Measurements from ENCODE around the gene GLIS1.

GLIS1 gene

DNA sequence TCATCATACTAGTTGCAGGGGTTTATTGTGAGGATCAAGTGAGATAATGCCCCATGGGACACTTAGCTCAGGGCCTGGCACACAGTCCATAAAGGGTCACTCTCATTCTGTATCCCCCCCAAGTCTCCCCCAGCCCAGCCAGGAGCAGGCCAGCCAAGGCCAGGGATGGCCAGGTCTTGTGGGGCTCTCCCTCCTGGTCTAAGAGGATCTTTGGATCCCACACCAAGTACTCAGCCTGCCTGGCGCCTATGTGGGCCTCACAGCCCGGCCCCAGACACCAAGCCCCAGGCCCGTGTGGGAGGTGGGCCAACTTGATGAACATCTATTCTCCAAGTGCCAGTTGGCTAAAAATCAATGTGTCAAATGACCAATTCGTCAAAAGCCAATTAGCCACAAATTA lies 117.8 kb downstream of the GLIS1 start:
- FAIRE-seq (no peak), DNase-seq (ENCODE audit: insufficient read length, low spot score) (no peak)
- TF ChIP-seq POLR2A (IDR thresholded peaks at IDR 0.05; ENCODE audit: low read depth, low read length) = no peak

DNA sequence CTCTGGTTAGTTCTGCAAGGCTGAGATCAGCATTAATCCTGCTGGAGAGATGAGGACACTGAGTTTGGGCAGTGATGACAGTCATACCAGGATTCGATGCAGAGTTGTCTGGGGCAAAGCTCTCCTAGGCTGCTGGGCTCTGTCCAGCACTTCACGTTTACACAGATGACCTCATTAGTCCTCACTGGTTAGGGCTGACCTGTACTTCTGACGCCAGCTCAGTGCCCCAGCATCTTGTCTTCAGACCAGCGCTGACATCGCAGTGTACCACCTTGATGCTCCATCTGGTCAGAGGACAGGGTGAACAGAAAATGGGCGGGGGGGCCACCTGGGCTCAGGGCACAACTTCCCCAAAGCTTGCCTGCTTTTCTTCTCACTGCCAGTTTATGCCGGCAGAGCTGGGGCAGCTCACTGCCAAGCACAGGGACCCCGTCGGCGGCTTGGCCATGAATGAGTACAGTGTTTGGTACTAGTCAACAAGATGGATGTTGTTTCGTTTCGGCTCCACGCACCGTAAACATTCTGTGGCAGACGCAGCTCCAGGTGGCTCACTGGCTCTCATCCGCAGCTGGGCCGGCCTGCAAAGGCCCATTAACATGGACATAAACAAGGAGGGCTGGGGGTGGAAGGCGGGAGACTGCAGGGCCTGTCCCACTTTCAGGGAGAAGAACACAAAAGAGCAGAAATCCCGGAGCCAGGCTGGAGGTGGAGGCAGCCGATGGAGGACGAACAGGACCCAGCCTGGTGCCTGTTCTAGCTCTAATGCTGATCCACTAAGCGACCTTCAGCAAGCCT lies 118.7 kb downstream of the GLIS1 start:
- TF ChIP-seq POLR2A (IDR thresholded peaks at IDR 0.05; ENCODE audit: low read depth, low read length) = no peak
- FAIRE-seq = no peak
- DNase-seq (ENCODE audit: insufficient read length, low spot score) = no peak

DNA sequence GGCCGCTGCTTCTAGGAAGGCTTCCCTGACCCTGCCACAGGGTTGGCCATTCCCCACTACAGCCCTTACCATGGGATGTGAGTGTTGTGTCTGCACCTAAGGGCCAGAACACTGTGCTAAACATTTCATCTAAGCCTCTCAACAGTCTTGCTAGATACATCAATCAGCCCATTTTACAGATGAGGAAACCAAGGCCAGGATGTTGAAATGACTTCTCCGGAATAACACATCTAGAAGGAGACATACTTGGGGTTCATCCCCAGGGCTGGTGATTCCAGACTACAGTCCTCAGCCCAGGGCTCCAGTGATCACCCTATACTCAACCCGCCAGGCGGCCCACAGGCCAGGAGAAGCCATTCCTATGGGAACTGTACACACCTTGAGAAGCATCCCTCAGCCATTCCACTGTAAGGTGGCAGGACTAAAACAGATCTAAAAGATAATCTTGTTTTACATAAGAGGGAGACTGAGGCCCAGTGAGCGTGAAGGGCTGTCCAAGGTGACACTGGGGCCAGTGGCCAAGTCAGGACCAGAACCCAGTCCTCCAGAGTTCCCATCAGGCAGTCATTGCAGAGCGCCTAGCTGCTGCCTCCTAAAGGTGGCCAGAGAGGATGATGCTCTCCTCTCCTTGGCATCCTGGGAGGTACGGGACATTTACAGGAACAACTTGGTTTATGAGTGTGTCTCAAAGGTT lies 119.5 kb downstream of the GLIS1 start:
- FAIRE-seq (no peak), DNase-seq (ENCODE audit: insufficient read length, low spot score) (no peak)
- TF ChIP-seq POLR2A (IDR thresholded peaks at IDR 0.05; ENCODE audit: low read depth, low read length) = no peak

- FAIRE-seq (no peak), DNase-seq (ENCODE audit: insufficient read length, low spot score) (no peak)
- TF ChIP-seq POLR2A (IDR thresholded peaks at IDR 0.05; ENCODE audit: low read depth, low read length) = no peak
Measured at GRCh38 chr1:53618500-53619366, 120.2 kb downstream of the GLIS1 start.

DNA sequence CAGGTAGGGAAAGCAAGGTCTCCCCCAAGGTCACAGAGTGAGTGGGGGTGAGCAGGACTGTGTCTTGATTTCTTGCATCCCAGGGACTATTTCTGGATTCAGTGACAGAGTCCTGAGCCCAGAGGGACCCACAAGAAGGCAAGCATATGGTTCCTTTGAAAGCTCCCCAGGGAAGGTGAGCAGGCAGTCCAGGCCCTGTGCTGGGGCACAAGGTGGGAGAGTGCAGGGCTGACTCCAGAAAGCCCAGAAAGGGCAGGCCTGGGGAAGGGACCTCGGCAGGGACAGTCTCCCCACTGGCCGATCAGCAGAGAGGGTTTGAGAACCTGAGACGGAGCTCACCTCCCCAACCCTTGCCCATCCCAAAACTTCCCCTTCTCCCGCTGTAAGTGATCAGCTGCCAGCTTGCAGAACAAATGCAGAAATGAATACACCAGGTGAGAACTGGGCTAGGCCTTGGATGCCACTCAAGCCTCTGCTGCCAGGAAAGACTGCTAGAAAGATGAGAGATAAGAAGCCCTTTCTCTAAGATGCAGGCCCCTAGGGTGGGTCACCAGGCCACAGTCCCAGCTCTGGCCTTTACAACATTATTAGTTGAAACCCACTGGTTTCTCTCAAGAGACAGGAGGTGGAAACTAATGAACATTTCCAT lies 121.0 kb downstream of the GLIS1 start:
- FAIRE-seq = no peak
- DNase-seq (ENCODE audit: insufficient read length, low spot score) = no peak
- TF ChIP-seq POLR2A (IDR thresholded peaks at IDR 0.05; ENCODE audit: low read depth, low read length) = no peak

- TF ChIP-seq POLR2A (IDR thresholded peaks at IDR 0.05; ENCODE audit: low read depth, low read length) = no peak
- DNase-seq (ENCODE audit: insufficient read length, low spot score) (no peak), FAIRE-seq (no peak)
Measured at GRCh38 chr1:53617382-53617781, 121.6 kb downstream of the GLIS1 start.

- DNase-seq (ENCODE audit: insufficient read length, low spot score) (no peak), FAIRE-seq (no peak)
- no peak for TF ChIP-seq POLR2A (IDR thresholded peaks at IDR 0.05; ENCODE audit: low read depth, low read length)
Measured at GRCh38 chr1:53616927-53617326, 122.0 kb downstream of the GLIS1 start.

DNA sequence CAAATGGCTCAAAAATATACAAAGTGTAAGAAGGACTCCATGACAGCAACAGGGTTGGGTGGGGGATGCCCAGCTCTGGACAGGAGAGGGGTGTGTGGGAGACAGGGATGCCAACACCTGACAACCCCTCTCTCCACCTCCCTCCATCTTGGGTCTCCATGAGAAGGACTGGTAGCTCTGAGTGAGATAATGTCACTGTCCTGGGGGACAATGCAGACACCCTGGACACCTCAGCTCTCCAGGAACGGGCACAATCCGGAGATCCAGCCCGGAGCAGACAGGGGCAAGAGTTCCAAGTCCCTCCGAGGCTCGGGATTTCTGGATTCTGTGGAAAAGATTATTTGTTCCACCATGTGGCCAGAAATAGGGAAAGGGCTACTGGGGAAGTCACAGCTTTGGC lies 122.5 kb downstream of the GLIS1 start:
- DNase-seq (ENCODE audit: insufficient read length, low spot score) = no peak
- no peak for TF ChIP-seq POLR2A (IDR thresholded peaks at IDR 0.05; ENCODE audit: low read depth, low read length)
- FAIRE-seq = no peak

GRCh38 chr1:53615101-53615500 lies 123.9 kb downstream of the GLIS1 start:
- FAIRE-seq (no peak), DNase-seq (ENCODE audit: insufficient read length, low spot score) (no peak)
- TF ChIP-seq POLR2A (IDR thresholded peaks at IDR 0.05; ENCODE audit: low read depth, low read length) = no peak

GRCh38 chr1:53614231-53615021 lies 124.5 kb downstream of the GLIS1 start:
- FAIRE-seq = no peak
- TF ChIP-seq POLR2A (IDR thresholded peaks at IDR 0.05; ENCODE audit: low read depth, low read length) = no peak
- DNase-seq (ENCODE audit: insufficient read length, low spot score) = no peak

DNA sequence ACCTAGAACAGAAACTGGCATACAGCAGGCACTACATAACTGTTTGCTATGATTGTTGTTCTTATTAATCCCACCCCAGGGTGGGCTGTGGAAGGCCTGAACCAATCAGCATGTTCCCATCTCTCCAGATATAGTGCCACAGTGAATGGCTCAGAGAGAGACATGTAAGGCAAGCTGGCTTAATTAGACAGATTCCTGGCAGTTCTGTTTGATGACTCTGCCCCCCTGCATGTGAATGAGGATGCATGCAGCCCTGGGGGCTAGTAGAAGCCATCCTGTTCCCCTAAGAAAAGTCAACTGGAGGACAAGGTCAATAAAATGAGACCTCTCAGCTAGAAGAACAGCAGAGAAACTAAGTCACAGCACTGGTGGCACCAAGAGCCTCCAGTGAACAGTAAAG lies 130.3 kb downstream of the GLIS1 start:
- no peak for TF ChIP-seq POLR2A (IDR thresholded peaks at IDR 0.05; ENCODE audit: low read depth, low read length)
- DNase-seq (ENCODE audit: insufficient read length, low spot score) = no peak
- FAIRE-seq = no peak

- no peak for FAIRE-seq
- TF ChIP-seq POLR2A (IDR thresholded peaks at IDR 0.05; ENCODE audit: low read depth, low read length) = no peak
- DNase-seq (ENCODE audit: insufficient read length, low spot score) = no peak
Measured at GRCh38 chr1:53608071-53608470, 130.9 kb downstream of the GLIS1 start.

- FAIRE-seq (no peak), DNase-seq (ENCODE audit: insufficient read length, low spot score) (no peak)
- no peak for TF ChIP-seq POLR2A (IDR thresholded peaks at IDR 0.05; ENCODE audit: low read depth, low read length)
Measured at GRCh38 chr1:53606651-53607051, 132.3 kb downstream of the GLIS1 start.

Measured in H54 (cell line).